ENCODE data around the gene SLC8A2.
A peak's percentile ranks its signal among the peaks of the same experiment; 100 is the strongest.

The SLC8A2 gene

GRCh38 chr19:47495478-47496372, 24.0 kb upstream of the SLC8A2 start:
- Histone ChIP-seq H3K36me3 (ENCODE audit: control insufficient read depth, insufficient read depth, low read length) (no peaks in the 10 kb centered on the region), H3K27ac (no peak overlapping the region), H2AFZ (no peak overlapping the region), H3K27me3 (ENCODE audit: control insufficient read depth, insufficient read depth, low read length) (no peaks in the 10 kb centered on the region), H3K4me2 (ENCODE audit: low read length) (no peak overlapping the region), H3K9me3 (ENCODE audit: control insufficient read depth, low read length) (no peaks in the 10 kb centered on the region), H3K9ac (no peak overlapping the region), H3K79me2 (peaks cover 11% of the 10 kb centered on the region), H3K4me3 (ENCODE audit: low read depth, low read length) (no peak overlapping the region), H3K4me1 (peaks cover 11% of the 10 kb centered on the region)
- TF ChIP-seq, protein P1, sequence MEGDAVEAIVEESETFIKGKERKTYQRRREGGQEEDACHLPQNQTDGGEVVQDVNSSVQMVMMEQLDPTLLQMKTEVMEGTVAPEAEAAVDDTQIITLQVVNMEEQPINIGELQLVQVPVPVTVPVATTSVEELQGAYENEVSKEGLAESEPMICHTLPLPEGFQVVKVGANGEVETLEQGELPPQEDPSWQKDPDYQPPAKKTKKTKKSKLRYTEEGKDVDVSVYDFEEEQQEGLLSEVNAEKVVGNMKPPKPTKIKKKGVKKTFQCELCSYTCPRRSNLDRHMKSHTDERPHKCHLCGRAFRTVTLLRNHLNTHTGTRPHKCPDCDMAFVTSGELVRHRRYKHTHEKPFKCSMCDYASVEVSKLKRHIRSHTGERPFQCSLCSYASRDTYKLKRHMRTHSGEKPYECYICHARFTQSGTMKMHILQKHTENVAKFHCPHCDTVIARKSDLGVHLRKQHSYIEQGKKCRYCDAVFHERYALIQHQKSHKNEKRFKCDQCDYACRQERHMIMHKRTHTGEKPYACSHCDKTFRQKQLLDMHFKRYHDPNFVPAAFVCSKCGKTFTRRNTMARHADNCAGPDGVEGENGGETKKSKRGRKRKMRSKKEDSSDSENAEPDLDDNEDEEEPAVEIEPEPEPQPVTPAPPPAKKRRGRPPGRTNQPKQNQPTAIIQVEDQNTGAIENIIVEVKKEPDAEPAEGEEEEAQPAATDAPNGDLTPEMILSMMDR (IDR thresholded peaks at IDR 0.05) = no peak

DNA sequence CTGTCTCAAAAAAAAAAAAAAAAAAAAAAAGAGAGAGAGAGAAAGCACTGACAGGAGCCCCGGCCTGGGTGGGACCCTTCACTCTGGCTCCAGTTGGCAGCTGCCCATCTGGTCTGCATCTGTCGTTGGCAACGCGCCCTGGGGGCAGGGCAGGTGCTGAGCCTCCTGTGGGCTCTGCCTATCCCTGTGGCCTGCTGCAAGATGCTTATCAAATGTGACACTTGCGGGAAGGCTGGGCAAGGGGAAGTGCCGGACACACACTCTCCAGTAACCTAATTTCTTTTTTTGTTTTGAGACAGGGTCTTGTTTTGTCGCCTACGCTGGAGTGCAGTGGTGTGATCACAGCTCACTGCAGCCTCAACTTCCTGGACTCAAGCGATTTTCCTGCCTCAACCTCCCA, 23.0 kb upstream of the SLC8A2 start:
- H3K9ac ChIP-seq = no peak overlapping the region
- H3K27ac ChIP-seq = peak overlapping the region; percentile 33
- peaks cover 9% of the 10 kb centered on the region for H3K79me2 ChIP-seq
- H3K4me1 ChIP-seq = peaks cover 14% of the 10 kb centered on the region
- no peak overlapping the region for H2AFZ ChIP-seq
- no peaks in the 10 kb centered on the region for H3K9me3 ChIP-seq (ENCODE audit: control insufficient read depth, low read length)
- H3K4me3 ChIP-seq (ENCODE audit: low read depth, low read length) = no peak overlapping the region
- no peaks in the 10 kb centered on the region for H3K36me3 ChIP-seq (ENCODE audit: control insufficient read depth, insufficient read depth, low read length)
- H3K27me3 ChIP-seq (ENCODE audit: control insufficient read depth, insufficient read depth, low read length) = no peaks in the 10 kb centered on the region
- TF ChIP-seq, protein P1 (IDR thresholded peaks at IDR 0.05) = no peak
- no peak overlapping the region for H3K4me2 ChIP-seq (ENCODE audit: low read length)

DNA sequence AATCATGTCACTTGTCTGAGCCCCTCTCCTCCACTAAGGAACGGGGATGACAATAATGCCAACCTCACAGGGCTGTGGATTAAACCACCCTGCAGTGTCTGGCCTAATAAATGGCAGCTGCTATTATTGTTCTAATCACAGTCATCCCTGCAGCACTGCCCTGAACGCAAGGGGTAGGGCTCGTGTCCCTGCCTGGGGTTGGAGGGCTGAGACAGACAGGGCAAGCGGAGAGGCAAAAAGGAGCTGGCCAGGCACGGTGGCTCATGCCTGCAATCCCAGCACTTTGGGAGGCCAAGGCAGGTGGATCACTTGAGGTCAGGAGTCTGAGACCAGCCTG, 22.5 kb upstream of the SLC8A2 start:
- H3K4me3 ChIP-seq (ENCODE audit: low read depth, low read length) = no peak overlapping the region

DNA sequence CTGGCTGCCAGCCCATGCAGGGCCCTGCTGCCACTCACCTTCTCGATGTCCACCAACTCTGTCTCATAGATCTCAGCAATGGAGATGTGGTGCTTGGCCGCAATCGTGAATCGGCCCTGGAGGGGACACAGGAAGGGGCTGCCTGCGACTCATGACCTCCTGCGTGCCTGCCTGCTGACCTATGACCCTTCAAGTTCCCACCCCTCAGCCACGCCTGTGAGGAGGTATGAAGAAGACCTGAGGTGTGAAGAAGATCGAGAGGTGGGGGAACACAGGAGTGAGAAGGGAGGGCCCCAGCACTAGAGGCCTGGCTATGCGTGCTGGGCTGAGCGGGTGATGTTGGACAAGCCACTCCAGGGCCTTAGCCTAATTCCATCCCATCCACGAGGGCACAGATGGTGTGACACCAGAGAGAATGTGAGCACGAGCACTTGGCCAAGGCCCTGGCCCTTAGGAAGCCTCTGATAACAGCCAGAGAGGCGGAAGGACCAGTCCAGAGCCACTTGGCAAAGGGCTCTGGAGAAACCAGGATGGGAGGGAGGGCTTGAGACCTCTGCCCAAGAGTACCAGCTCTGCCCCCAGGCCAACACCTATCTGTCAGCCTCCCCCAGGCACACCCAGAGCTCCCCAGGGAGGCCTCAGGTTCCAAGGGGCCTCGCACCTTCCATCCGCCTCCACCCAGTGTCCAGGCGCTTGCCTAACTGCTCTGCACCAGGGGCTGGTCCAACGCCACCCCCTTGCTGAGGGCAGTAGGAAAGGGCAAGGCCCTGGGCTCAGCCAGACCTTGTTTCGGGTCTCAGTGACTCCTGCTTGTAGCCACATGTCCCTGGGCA, 21.9 kb upstream of the SLC8A2 start:
- TF ChIP-seq, protein P1 (IDR thresholded peaks at IDR 0.05) = no peak
- no peaks in the 10 kb centered on the region for H3K27me3 ChIP-seq (ENCODE audit: control insufficient read depth, insufficient read depth, low read length)
- no peak overlapping the region for H3K27ac ChIP-seq

More for the DNA sequence above, 22.5 kb upstream of the SLC8A2 start:
- H3K36me3 ChIP-seq (ENCODE audit: control insufficient read depth, insufficient read depth, low read length) = no peaks in the 10 kb centered on the region
- TF ChIP-seq, protein P1 (IDR thresholded peaks at IDR 0.05) = no peak
- H3K27me3 ChIP-seq (ENCODE audit: control insufficient read depth, insufficient read depth, low read length) = no peaks in the 10 kb centered on the region
- no peak overlapping the region for H2AFZ ChIP-seq
- H3K27ac ChIP-seq = no peak overlapping the region
- H3K79me2 ChIP-seq = peaks cover 8% of the 10 kb centered on the region
- H3K9ac ChIP-seq = no peak overlapping the region
- H3K9me3 ChIP-seq (ENCODE audit: control insufficient read depth, low read length) = no peaks in the 10 kb centered on the region
- peaks cover 14% of the 10 kb centered on the region for H3K4me1 ChIP-seq
- no peak overlapping the region for H3K4me2 ChIP-seq (ENCODE audit: low read length)

More for the DNA sequence above, 21.9 kb upstream of the SLC8A2 start:
- Histone ChIP-seq H3K9me3 (ENCODE audit: control insufficient read depth, low read length) (no peaks in the 10 kb centered on the region), H3K4me1 (peaks cover 14% of the 10 kb centered on the region), H2AFZ (no peak overlapping the region), H3K36me3 (ENCODE audit: control insufficient read depth, insufficient read depth, low read length) (no peaks in the 10 kb centered on the region), H3K4me2 (ENCODE audit: low read length) (no peak overlapping the region), H3K79me2 (peaks cover 5% of the 10 kb centered on the region), H3K4me3 (ENCODE audit: low read depth, low read length) (no peak overlapping the region), H3K9ac (no peak overlapping the region)

All from parathyroid adenoma (tissue), 2 donors.